ENCODE results near the gene VPS8.

DNA sequence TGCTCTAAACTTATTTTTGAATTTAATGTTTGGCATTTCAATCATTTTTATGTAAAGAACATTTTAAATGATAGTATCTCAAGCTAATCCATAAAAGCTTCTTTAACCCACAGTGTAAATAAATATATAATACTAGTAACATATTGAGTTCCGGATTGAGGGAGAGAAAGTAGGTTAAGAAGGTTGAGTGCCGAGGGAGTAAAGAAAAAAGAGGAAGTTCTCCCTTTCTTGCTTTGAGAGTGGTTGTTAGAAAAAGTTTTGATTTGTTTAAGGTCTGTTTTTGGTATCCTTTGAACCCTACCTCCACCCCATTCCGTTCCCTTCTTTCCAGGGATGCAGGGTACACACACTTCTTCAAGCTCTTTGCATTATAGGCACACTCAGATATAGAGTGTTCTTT lies 130.8 kb downstream of the VPS8 start:
- TF ChIP-seq POLR2A (IDR thresholded peaks at IDR 0.05; ENCODE audit: low read length): no peak
- no peak for TF ChIP-seq GATA1 (IDR thresholded peaks at IDR 0.05; ENCODE audit: low read depth, low read length)

Data from erythroblast (primary cell).